Measurements from ENCODE around the gene COBLL1. TPM values are rescaled to one million over a fixed set of nuclear protein-coding genes. Genes with fewer than 3 reads are reported as not detected.

COBLL1 gene
- total and polyA plus RNA-seq, 2 experiments from 2014 or later: 87.3 to 146 TPM

DNA sequence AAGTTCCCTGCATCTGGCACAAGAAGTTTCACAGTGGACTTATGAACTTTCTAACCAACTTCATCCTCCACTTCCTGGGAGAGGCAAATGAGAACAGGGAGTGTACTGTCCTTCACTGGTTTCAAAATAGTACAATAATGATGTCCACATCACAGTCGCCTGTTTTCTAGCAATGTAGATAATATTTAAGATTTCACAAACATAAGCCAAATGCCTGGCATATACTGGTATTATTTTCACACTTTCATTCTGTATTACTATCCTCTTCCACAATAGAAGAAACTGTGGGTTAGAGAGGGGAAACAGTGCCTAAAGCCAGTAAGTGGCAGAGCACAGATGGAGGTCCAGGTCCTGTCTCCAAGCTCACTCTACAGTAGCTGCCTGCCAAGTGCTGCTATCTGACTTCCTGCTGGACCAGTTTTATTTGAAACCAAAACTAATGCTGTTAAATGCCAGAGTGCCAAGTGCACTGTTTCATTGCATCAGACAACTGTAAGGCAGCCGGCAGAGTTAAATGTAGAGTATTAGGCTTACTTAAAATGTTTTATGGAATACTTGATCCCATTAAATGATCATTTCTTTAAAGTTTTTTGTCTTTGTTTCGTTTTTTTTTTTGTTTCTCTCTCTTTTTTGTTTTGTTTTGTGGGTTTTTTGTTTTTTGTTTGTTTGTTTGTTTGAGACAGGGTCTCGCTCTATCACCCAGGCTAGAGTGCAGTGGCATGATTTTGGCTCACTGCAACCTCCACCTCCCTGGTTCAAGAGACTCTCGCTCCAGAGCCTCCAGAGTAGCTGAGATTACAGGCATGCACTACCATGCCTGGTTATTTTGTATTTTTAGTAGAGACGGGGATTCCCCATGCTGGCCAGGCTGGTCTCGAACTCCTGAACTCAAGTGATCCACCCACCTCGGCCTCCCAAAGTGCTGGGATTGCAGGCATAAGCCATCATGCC is 15.1 kb downstream of the COBLL1 start:
- peaks cover 12% of the 10 kb centered on the region for H4K20me1 ChIP-seq (ENCODE audit: insufficient read depth, poor library complexity, severe bottlenecking)
- no peak overlapping the region for H2AFZ ChIP-seq
- WGBS (ENCODE audit: low lambda C conversion rate, missing lambda C conversion rate): 85% methylated on average over 8 of the region's 8 CpGs
- peak; percentile 48 for DNase-seq (ENCODE audit: low spot score)
- peak overlapping the region; percentile 29 for H3K27ac ChIP-seq
- H3K4me3 ChIP-seq: no peak overlapping the region
- TF ChIP-seq, protein P1, sequence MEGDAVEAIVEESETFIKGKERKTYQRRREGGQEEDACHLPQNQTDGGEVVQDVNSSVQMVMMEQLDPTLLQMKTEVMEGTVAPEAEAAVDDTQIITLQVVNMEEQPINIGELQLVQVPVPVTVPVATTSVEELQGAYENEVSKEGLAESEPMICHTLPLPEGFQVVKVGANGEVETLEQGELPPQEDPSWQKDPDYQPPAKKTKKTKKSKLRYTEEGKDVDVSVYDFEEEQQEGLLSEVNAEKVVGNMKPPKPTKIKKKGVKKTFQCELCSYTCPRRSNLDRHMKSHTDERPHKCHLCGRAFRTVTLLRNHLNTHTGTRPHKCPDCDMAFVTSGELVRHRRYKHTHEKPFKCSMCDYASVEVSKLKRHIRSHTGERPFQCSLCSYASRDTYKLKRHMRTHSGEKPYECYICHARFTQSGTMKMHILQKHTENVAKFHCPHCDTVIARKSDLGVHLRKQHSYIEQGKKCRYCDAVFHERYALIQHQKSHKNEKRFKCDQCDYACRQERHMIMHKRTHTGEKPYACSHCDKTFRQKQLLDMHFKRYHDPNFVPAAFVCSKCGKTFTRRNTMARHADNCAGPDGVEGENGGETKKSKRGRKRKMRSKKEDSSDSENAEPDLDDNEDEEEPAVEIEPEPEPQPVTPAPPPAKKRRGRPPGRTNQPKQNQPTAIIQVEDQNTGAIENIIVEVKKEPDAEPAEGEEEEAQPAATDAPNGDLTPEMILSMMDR (IDR thresholded peaks at IDR 0.05; ENCODE audit: poor library complexity): no peak
- TF ChIP-seq EZH2 (IDR thresholded peaks at IDR 0.05; ENCODE audit: borderline replicate concordance) (no peak), EZH2phosphoT487 (IDR thresholded peaks at IDR 0.05; ENCODE audit: low read depth, severe bottlenecking, unreplicated experiment) (no peak)
- H3K36me3 ChIP-seq (replicated peaks; ENCODE audit: insufficient read depth, low read depth): no peaks in the 10 kb centered on the region
- H3K4me1 ChIP-seq (ENCODE audit: insufficient read depth): peaks cover 29% of the 10 kb centered on the region
- no peaks in the 10 kb centered on the region for H3K9me2 ChIP-seq (replicated peaks; ENCODE audit: insufficient read depth)
- peaks cover 98% of the 10 kb centered on the region for H3K79me2 ChIP-seq
- peak overlapping the region; percentile 51 for H3K4me2 ChIP-seq
- no peaks in the 10 kb centered on the region for H3K27me3 ChIP-seq
- H3K9me3 ChIP-seq (ENCODE audit: low read depth): no peaks in the 10 kb centered on the region

GRCh38 chr2:164824872-164825271 is 16.8 kb downstream of the COBLL1 start:
- H3K4me2 ChIP-seq: no peak overlapping the region
- no peak for DNase-seq (ENCODE audit: low spot score)
- H3K27me3 ChIP-seq: no peaks in the 10 kb centered on the region
- H3K79me2 ChIP-seq: peaks cover 89% of the 10 kb centered on the region
- no peaks in the 10 kb centered on the region for H3K9me3 ChIP-seq (ENCODE audit: low read depth)
- no peak overlapping the region for H3K27ac ChIP-seq
- no peaks in the 10 kb centered on the region for H3K36me3 ChIP-seq (replicated peaks; ENCODE audit: insufficient read depth, low read depth)
- peaks cover 29% of the 10 kb centered on the region for H3K4me1 ChIP-seq (ENCODE audit: insufficient read depth)
- no peak overlapping the region for H2AFZ ChIP-seq
- no peak overlapping the region for H3K4me3 ChIP-seq
- H3K9me2 ChIP-seq (replicated peaks; ENCODE audit: insufficient read depth): no peaks in the 10 kb centered on the region
- TF ChIP-seq, protein P1 (IDR thresholded peaks at IDR 0.05; ENCODE audit: poor library complexity): no peak
- no peak for TF ChIP-seq EZH2 (IDR thresholded peaks at IDR 0.05; ENCODE audit: borderline replicate concordance)
- TF ChIP-seq EZH2phosphoT487 (IDR thresholded peaks at IDR 0.05; ENCODE audit: low read depth, severe bottlenecking, unreplicated experiment): no peak
- H4K20me1 ChIP-seq (ENCODE audit: insufficient read depth, poor library complexity, severe bottlenecking): peaks cover 12% of the 10 kb centered on the region

- Histone ChIP-seq H3K4me1 (ENCODE audit: insufficient read depth) (peaks cover 29% of the 10 kb centered on the region), H3K4me3 (no peak overlapping the region), H2AFZ (no peak overlapping the region), H3K4me2 (no peak overlapping the region), H4K20me1 (ENCODE audit: insufficient read depth, poor library complexity, severe bottlenecking) (peaks cover 16% of the 10 kb centered on the region), H3K27me3 (no peaks in the 10 kb centered on the region), H3K9me3 (ENCODE audit: low read depth) (no peaks in the 10 kb centered on the region), H3K36me3 (replicated peaks; ENCODE audit: insufficient read depth, low read depth) (no peaks in the 10 kb centered on the region), H3K27ac (no peak overlapping the region), H3K9me2 (replicated peaks; ENCODE audit: insufficient read depth) (no peaks in the 10 kb centered on the region), H3K79me2 (peaks cover 89% of the 10 kb centered on the region)
- no peak for DNase-seq (ENCODE audit: low spot score)
- WGBS (ENCODE audit: low lambda C conversion rate, missing lambda C conversion rate): 91% methylated on average over 5 of the region's 5 CpGs
- TF ChIP-seq, protein P1 (IDR thresholded peaks at IDR 0.05; ENCODE audit: poor library complexity): no peak
- TF ChIP-seq EZH2 (IDR thresholded peaks at IDR 0.05; ENCODE audit: borderline replicate concordance): no peak
- no peak for TF ChIP-seq EZH2phosphoT487 (IDR thresholded peaks at IDR 0.05; ENCODE audit: low read depth, severe bottlenecking, unreplicated experiment)
Measured at GRCh38 chr2:164823126-164823525, 18.5 kb downstream of the COBLL1 start.

All from hepatocyte (in vitro differentiated cells).